Calu3 (cell line): ENCODE results near the gene CACTIN. TPM values are rescaled to one million over a fixed set of nuclear protein-coding genes. Genes with fewer than 3 reads are reported as not detected.

Source experiments
- BruUV-seq: library from RNA; stranded (reverse); fragments of 400-500 nt; replicated peaks from 2 replicates; lab custom pipeline; 2021; lab: Mats Ljungman, UMichigan
- CTCF ChIA-PET: fragments of 300-600 bp; sonication (Branson Sonifier 250); formaldehyde crosslinking; loops from one replicate; lab custom pipeline; 2022; ENCODE audit warnings: antibody characterized with exemption; lab: Charles Lee
- DNase-seq: peaks from one replicate; pipeline ENCODE4 v3.0.0; 2022
- H3K27ac Mint-ChIP-seq: one replicate; pipeline ENCODE4 v1.8.0; 2022; ENCODE audit warnings: mixed read lengths; ENCODE audit not compliant: unreplicated experiment
- H3K27me3 Mint-ChIP-seq: one replicate; pipeline ENCODE4 v1.8.0; 2022; ENCODE audit warnings: mixed read lengths; ENCODE audit not compliant: unreplicated experiment
- H3K36me3 Mint-ChIP-seq: one replicate; pipeline ENCODE4 v1.8.0; 2022; ENCODE audit warnings: mild to moderate bottlenecking, moderate library complexity, mixed read lengths; ENCODE audit not compliant: insufficient read depth, unreplicated experiment
- H3K4me1 Mint-ChIP-seq: one replicate; pipeline ENCODE4 v1.8.0; 2022; ENCODE audit warnings: mild to moderate bottlenecking, low read depth, mixed read lengths; ENCODE audit not compliant: unreplicated experiment
- H3K4me3 Mint-ChIP-seq: one replicate; pipeline ENCODE4 v1.8.0; 2022; ENCODE audit warnings: mild to moderate bottlenecking, low read depth, moderate library complexity, mixed read lengths; ENCODE audit not compliant: unreplicated experiment
- H3K9me3 Mint-ChIP-seq: one replicate; pipeline ENCODE4 v1.8.0; 2022; ENCODE audit warnings: low read depth, mixed read lengths; ENCODE audit not compliant: unreplicated experiment
- intact Hi-C: fragments of 100-400 bp; cut with micrococcal nuclease; formaldehyde crosslinking; loops from one replicate; pipeline ENCODE4 v1.10.0; 2022; ENCODE audit not compliant: unreplicated experiment
- total RNA-seq: library from RNA; stranded (reverse); gene quantifications from 2 replicates; pipeline ENCODE4 v1.2.3, GENCODE V29; 2022
- TF ChIP-seq, protein P1 (sequence below): fragments of 200-600 bp; IDR thresholded peaks from one replicate; pipeline ENCODE4 v1.8.0; 2022; ENCODE audit warnings: antibody characterized with exemption; ENCODE audit not compliant: unreplicated experiment

The CACTIN gene
- total RNA-seq, 1 experiment from 2014 or later, result 21.4 TPM

DNA sequence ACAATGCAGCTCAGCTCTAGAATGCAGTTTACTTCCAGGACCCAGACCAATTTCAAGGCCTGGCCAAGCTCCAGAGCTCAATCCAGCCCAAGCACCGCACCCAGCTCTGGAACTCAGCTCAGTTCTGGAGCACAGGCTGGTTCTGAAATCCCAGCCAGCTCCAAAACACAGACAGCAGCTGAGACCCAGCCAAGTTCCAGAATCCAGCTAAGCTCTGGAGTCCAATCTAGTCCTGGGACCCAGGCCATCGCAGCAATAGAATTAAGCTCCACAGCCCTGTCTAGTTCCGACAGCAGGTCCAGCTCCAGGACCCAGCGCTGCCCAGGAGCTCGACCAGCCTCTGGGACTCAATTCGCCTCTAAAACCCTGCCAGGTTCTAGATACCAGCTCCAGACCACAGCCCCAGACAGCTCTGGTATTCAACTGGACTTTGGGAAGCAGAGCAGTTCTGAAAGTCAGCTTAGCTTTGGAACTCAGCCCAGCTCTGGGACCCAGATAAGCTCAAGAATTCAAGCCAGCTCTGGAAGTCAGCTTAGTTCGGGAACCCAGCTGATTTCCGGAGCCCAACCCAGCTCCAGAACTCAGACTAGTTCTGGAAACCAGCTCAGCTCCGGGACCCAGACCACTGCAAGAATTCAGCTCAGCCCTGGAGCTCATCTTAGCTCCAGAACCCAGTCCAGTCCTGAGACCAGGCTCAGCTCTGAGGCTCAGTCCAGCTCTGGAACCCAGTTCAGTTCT lies 34.5 kb downstream of the CACTIN start:
- DNase-seq, result no peak
- H3K4me1 Mint-ChIP-seq, result no peaks in the 10 kb centered on the region
- H3K4me3 Mint-ChIP-seq, result no peak overlapping the region
- H3K36me3 Mint-ChIP-seq, result no peaks in the 10 kb centered on the region
- intact Hi-C loops, result no loop called here
- H3K9me3 Mint-ChIP-seq, result no peaks in the 10 kb centered on the region
- peaks cover 23% of the 10 kb centered on the region for H3K27me3 Mint-ChIP-seq
- CTCF ChIA-PET, result interaction anchor here (0.5 to 0.6 kb wide), 2 partner anchors 12 to 226 kb away, joined by 3 to 4 read pairs; no protein-coding TSS in a partner anchor
- no peak overlapping the region for H3K27ac Mint-ChIP-seq
- TF ChIP-seq, protein P1, sequence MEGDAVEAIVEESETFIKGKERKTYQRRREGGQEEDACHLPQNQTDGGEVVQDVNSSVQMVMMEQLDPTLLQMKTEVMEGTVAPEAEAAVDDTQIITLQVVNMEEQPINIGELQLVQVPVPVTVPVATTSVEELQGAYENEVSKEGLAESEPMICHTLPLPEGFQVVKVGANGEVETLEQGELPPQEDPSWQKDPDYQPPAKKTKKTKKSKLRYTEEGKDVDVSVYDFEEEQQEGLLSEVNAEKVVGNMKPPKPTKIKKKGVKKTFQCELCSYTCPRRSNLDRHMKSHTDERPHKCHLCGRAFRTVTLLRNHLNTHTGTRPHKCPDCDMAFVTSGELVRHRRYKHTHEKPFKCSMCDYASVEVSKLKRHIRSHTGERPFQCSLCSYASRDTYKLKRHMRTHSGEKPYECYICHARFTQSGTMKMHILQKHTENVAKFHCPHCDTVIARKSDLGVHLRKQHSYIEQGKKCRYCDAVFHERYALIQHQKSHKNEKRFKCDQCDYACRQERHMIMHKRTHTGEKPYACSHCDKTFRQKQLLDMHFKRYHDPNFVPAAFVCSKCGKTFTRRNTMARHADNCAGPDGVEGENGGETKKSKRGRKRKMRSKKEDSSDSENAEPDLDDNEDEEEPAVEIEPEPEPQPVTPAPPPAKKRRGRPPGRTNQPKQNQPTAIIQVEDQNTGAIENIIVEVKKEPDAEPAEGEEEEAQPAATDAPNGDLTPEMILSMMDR, result no peak
- no TSS peak for BruUV-seq

DNA sequence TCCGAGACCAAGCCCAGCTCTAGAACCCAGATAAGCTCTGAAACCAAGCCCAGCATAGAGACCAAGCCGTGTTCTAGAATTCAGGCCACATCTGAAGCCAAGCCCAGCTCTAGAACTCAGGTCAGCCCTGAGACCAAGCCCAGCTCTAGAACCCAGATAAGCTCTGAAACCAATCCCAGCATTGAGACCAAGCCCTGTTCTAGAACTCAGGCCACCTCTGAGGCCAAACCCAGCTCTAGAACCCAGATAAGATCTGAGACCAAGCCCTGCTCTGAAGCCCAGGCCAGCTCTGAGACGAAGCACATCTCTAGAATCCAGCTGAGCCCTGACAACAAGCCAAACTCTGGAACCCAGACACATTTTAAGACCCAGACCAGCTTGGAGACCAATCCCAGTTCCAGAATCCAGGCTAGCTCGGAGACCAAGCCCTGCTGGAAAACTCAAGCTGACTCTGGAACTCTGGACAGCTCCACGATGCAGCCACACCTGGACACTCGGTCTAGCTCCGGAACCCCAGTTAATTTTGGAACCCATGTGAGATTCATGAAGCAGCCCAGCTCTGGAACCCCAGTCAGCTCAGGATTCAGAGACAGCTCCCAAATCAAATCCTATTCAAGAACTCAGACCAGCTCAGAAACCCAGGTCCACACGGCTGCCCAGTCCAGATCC lies 35.5 kb downstream of the CACTIN start:
- no peaks in the 10 kb centered on the region for H3K4me1 Mint-ChIP-seq
- no peak for DNase-seq
- CTCF ChIA-PET, result no interaction called here
- peaks cover 23% of the 10 kb centered on the region for H3K27me3 Mint-ChIP-seq
- H3K9me3 Mint-ChIP-seq, result no peaks in the 10 kb centered on the region
- H3K4me3 Mint-ChIP-seq, result no peak overlapping the region
- TF ChIP-seq, protein P1, result no peak
- intact Hi-C loops, result no loop called here
- BruUV-seq, result no TSS peak
- no peaks in the 10 kb centered on the region for H3K36me3 Mint-ChIP-seq
- no peak overlapping the region for H3K27ac Mint-ChIP-seq

DNA sequence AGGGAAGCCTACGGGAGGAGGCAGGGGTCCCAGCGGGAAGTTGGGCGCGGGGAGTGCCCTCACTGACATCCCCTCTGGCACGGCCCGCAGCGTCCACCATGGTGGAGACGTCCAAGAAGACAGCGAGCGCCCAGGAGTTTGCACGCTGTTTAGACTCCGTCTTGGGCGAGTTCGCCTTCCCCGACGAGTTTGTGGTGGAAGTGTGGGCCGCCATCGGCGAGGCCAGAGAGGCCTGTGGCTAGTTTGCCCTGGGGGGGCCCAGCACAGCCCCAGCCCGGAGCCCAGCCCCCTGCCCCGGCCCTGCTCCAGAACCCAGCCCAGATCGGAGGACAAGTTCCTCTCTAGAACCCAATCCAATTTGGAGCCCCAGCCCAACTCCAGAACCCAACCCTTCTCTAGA lies 36.6 kb downstream of the CACTIN start:
- CTCF ChIA-PET, result no interaction called here

DNA sequence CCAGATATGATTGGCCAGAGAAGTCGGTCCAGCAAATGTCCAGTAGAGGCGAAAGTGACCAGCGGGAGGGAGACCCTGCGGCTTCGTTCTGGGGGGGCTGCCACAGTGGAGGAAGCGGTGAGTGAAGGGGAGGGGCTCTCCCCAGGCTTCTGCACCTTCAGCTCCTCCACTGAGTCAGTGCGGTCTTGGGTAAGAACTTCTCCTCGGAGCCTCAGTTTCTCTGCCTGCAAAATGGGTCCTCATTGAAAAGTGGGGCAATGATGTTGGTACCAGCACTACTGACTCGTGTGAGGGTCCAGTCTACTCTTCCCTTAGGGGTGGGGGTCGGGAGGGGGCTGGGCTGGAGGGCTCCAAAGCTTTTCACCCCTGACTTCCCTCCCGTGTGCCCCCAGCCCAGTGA lies 37.2 kb downstream of the CACTIN start:
- no peaks in the 10 kb centered on the region for H3K4me1 Mint-ChIP-seq
- no TSS peak for BruUV-seq
- H3K36me3 Mint-ChIP-seq, result no peaks in the 10 kb centered on the region
- no peak overlapping the region for H3K27ac Mint-ChIP-seq
- CTCF ChIA-PET, result no interaction called here
- TF ChIP-seq, protein P1, result no peak
- DNase-seq, result no peak
- no peaks in the 10 kb centered on the region for H3K9me3 Mint-ChIP-seq
- peaks cover 18% of the 10 kb centered on the region for H3K27me3 Mint-ChIP-seq
- no peak overlapping the region for H3K4me3 Mint-ChIP-seq
- intact Hi-C loops, result no loop called here

More for the DNA sequence above, 36.6 kb downstream of the CACTIN start:
- BruUV-seq, result no TSS peak
- no peak for DNase-seq
- intact Hi-C loops, result no loop called here
- Mint-ChIP-seq H3K27ac (no peak overlapping the region), H3K4me3 (no peak overlapping the region), H3K27me3 (peaks cover 23% of the 10 kb centered on the region), H3K36me3 (no peaks in the 10 kb centered on the region), H3K9me3 (no peaks in the 10 kb centered on the region), H3K4me1 (no peaks in the 10 kb centered on the region)
- TF ChIP-seq, protein P1, result no peak
